K562 (cell line): ENCODE data around the gene KIF6. TPM values are rescaled to one million over a fixed set of nuclear protein-coding genes. Genes with fewer than 3 reads are reported as not detected.

ENCODE experiments used
- ATAC-seq: fragments of 200-7000 bp; cut with Tn5 transposase; 3 replicates; pipeline ENCODE4 v1.9.1; 2020; ENCODE audit warnings: moderate library complexity
- BruUV-seq: library from RNA; stranded (reverse); fragments of 400-500 nt; replicated peaks from 2 replicates; lab custom pipeline; 2021; lab: Mats Ljungman, UMichigan
- CTCF ChIA-PET: fragments of 300-600 bp; formaldehyde crosslinking; extraction: SDS; loops from one replicate; lab custom pipeline; 2021; ENCODE audit warnings: low intra/inter-chr PET ratio; lab: Yijun Ruan, JAX
- POLR2A ChIA-PET: fragments of 300-600, 350-650 bp; sonication (Branson Sonifier 250); formaldehyde crosslinking; extraction: SDS; loops from one replicate; lab custom pipeline; 2021; ENCODE audit warnings: antibody characterized with exemption, inconsistent platforms; lab: Yijun Ruan, JAX
- DNase-seq, 4 experiments: peaks; one replicate each; pipeline versions ENCODE4 v3.0.0 to v3.0.0-alpha.2; 2011 to 2018; ENCODE audit warnings: low spot score in 3 of 4, mixed read lengths in 3 of 4; ENCODE audit errors: extremely low read depth in 1 of 4
- FAIRE-seq: peaks from 2 replicates; lab custom pipeline; 2011; peaks lifted over from hg19 to GRCh38; lab: Jason Lieb, UNC
- H2AFZ ChIP-seq: 2 replicates; pipeline ENCODE4 v1.6.0; 2011; ENCODE audit warnings: low read depth, low read length, control low read depth, inconsistent platforms
- H3K27ac ChIP-seq: fragments of 200-600 bp; 3 replicates; pipeline ENCODE4 v1.8.0; 2011; ENCODE audit warnings: low read depth, mild to moderate bottlenecking, control low read depth, inconsistent platforms, low read length, moderate library complexity, mixed read lengths; ENCODE audit errors: extremely low read depth
- H3K27me3 ChIP-seq, 2 experiments: fragments of 300-600 bp in 1 of 2; 2 replicates in 1 of 2; 3 replicates in 1 of 2; pipeline versions ENCODE4 v1.6.0 to v1.8.0; 2011; ENCODE audit warnings: inconsistent platforms in 2 of 2, low read length in 2 of 2, mild to moderate bottlenecking in 1 of 2, mixed read lengths in 1 of 2, moderate library complexity in 1 of 2; ENCODE audit not compliant: control insufficient read depth in 2 of 2, insufficient read depth in 2 of 2
- H3K36me3 ChIP-seq: fragments of 300-600 bp; 3 replicates; pipeline ENCODE4 v1.8.0; 2011; ENCODE audit warnings: mild to moderate bottlenecking, low read length, inconsistent platforms; ENCODE audit not compliant: control insufficient read depth, insufficient read depth
- H3K4me1 ChIP-seq, 2 experiments: fragments of 200-600 bp in 1 of 2; replicated peaks in 1 of 2; 2 replicates in 1 of 2; 3 replicates in 1 of 2; pipeline versions ENCODE4 v1.5.1 to v1.8.0; 2011; ENCODE audit warnings: inconsistent platforms in 2 of 2, low read length in 2 of 2, mild to moderate bottlenecking in 1 of 2, mixed read lengths in 1 of 2, moderate library complexity in 1 of 2; ENCODE audit not compliant: control insufficient read depth in 2 of 2, insufficient read depth in 2 of 2
- H3K4me2 ChIP-seq: 2 replicates; pipeline ENCODE4 v1.6.1; 2011; ENCODE audit warnings: low read length, control low read depth, inconsistent platforms, mixed read lengths; ENCODE audit not compliant: insufficient read depth
- H3K4me3 ChIP-seq: fragments of 200-600 bp; sonication (generic), shearing (Covaris generic); 2 replicates; pipeline ENCODE4 v1.5.1; 2016; ENCODE audit warnings: control low read depth, inconsistent platforms
- H3K79me2 ChIP-seq: fragments of 200-600 bp; 3 replicates; pipeline ENCODE4 v1.8.0; 2011; ENCODE audit warnings: low read length, inconsistent platforms; ENCODE audit not compliant: control insufficient read depth, insufficient read depth
- H3K9ac ChIP-seq, 2 experiments: 2 replicates each; pipeline versions ENCODE4 v1.6.0 to v1.6.1; 2011; ENCODE audit warnings: low read depth in 2 of 2, low read length in 2 of 2, control low read depth in 1 of 2, inconsistent platforms in 1 of 2, mild to moderate bottlenecking in 1 of 2, mixed read lengths in 1 of 2; ENCODE audit not compliant: insufficient read depth in 1 of 2
- H3K9me1 ChIP-seq: one replicate; pipeline ENCODE4 v1.6.0; 2011; ENCODE audit warnings: inconsistent platforms, mild to moderate bottlenecking, low read length, moderate library complexity; ENCODE audit not compliant: control insufficient read depth, insufficient read depth
- H3K9me3 ChIP-seq: replicated peaks from 2 replicates; pipeline ENCODE4 v1.5.1; 2011; ENCODE audit warnings: low read depth, low read length, inconsistent platforms; ENCODE audit not compliant: control insufficient read depth, insufficient read depth
- H4K20me1 ChIP-seq: replicated peaks from 2 replicates; pipeline ENCODE4 v1.6.1; 2011; ENCODE audit warnings: low read length, inconsistent platforms, mixed read lengths; ENCODE audit not compliant: control insufficient read depth, insufficient read depth
- CEBPG ChIP-seq, 3 experiments: fragments of 200-800 bp in 1 of 3; sonication (Bioruptor generic) in 1 of 3; sonication (generic) in 1 of 3; formaldehyde crosslinking in 1 of 3; IDR thresholded peaks in 2 of 3; conservative IDR thresholded peaks in 1 of 3; 2 replicates each; pipeline versions ENCODE4 v1.6.1 to v1.8.0; 2016 to 2022; ENCODE audit warnings: missing compliant biosample characterization in 2 of 3, missing genetic modification characterization in 2 of 3, mild to moderate bottlenecking in 1 of 3, missing genetic modification reagents in 1 of 3
- HDAC2 ChIP-seq: fragments of 450-650 bp; IDR thresholded peaks from 2 replicates; pipeline ENCODE4 v1.6.1; 2016; ENCODE audit warnings: mild to moderate bottlenecking
- MAFK ChIP-seq: IDR thresholded peaks from 2 replicates; pipeline ENCODE4 v1.6.1; 2011; ENCODE audit warnings: low read length, improper control_type of control experiment
- POLR3A ChIP-seq: IDR thresholded peaks from 2 replicates; pipeline ENCODE4 v1.6.1; 2011; ENCODE audit warnings: borderline replicate concordance, mild to moderate bottlenecking, moderate library complexity; ENCODE audit not compliant: insufficient read length, insufficient read depth; ENCODE audit errors: extremely low read depth
- SOX6 ChIP-seq: fragments of 450-650 bp; IDR thresholded peaks from 2 replicates; pipeline ENCODE4 v1.6.1; 2014; ENCODE audit warnings: mild to moderate bottlenecking
- SRSF1 ChIP-seq: fragments of 200-400 bp; formaldehyde crosslinking; IDR thresholded peaks from 2 replicates; pipeline ENCODE4 v1.6.1; 2017; ENCODE audit warnings: mild to moderate bottlenecking, low read depth, low read length, moderate library complexity
- ZNF444 ChIP-seq: fragments of 250-450 bp; sonication (Bioruptor Pico); IDR thresholded peaks from 2 replicates; pipeline ENCODE4 v1.4.0; 2020; ENCODE audit warnings: mild to moderate bottlenecking, moderate library complexity
- WGBS: fragments of 100-300 bp; shearing (Covaris generic); methylation state at CpG from one replicate; pipeline ENCODE4 v1.1.6; 2016; ENCODE audit warnings: low coverage, mixed read lengths; ENCODE audit not compliant: insufficient coverage; ENCODE audit errors: missing lambda C conversion rate; 5-methylcytosine and 5-hydroxymethylcytosine counted together
- in situ Hi-C: fragments of 300-500 bp; cut with MboI; formaldehyde crosslinking; loops from 4 replicates; pipeline ENCODE4 v1.15.0; 2018; ENCODE audit warnings: inconsistent platforms, mixed read lengths
- intact Hi-C: fragments of 100-400 bp; cut with micrococcal nuclease; formaldehyde crosslinking; loops from 2 replicates; pipeline ENCODE4 v1.14.2; 2022
- polyA plus RNA-seq, 8 experiments: library from polyadenylated mRNA; depleted of rRNA in 4 of 8; stranded (reverse) in 5 of 8; unstranded in 3 of 8; fragments of >200 nt; fragmentation: Nextera tagmentation in 2 of 8; fragmentation: Illumina TruSeq in 1 of 8; extraction: Ambion mirVana in 2 of 8; extraction: Trizol in 1 of 8; gene quantifications; 2 replicates each; pipeline versions ENCODE4 v1.2.1 to v1.2.3, GENCODE V29; 2011 to 2014; ENCODE audit warnings: inconsistent platforms in 1 of 8, missing spikeins in 1 of 8
- total RNA-seq, 7 experiments: library from RNA; depleted of rRNA in 6 of 7; stranded (reverse); fragments of >200 nt in 6 of 7; fragmentation: Illumina TruSeq in 2 of 7; extraction: Trizol in 2 of 7; gene quantifications; 2 replicates each; pipeline versions ENCODE4 v1.2.1 to v1.2.3, GENCODE V29; 2011 to 2021; ENCODE audit warnings: low replicate concordance in 1 of 7

KIF6 gene
- total and polyA plus RNA-seq, 9 of the 15 experiments (the other 6 are each of a cell fraction or from before 2014, with no cell fraction given) = not detected

DNA sequence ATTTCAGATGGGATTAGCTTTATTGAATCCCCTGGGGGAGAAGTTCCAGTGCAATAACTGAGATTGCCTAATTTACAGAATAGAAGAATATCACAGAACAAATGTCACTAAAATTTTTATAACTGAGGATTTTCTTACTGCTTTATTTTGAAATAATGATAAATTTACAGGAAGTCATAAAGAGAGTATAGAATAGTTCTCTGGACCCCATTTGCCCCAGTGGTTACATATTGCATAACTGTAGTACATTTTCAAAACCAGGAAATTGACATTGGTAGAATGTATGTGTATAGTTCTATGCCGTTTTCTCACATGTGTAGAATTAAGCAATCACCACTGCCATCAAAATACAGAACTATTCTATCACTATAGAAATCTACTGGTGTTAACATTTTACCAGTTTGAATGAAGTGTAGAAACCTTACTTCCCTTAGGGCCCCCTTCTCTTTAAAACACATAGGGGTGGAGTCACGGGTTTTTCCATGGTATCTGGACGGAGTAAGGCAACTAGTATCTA, 18.3 kb downstream of the KIF6 start:
- ChIA-PET CTCF (no interaction called here), POLR2A (no interaction called here)
- Histone ChIP-seq H2AFZ (no peak overlapping the region), H3K79me2 (no peaks in the 10 kb centered on the region), H3K9ac (no peak overlapping the region), H3K4me3 (no peak overlapping the region), H3K4me2 (no peak overlapping the region), H3K9me3 (no peaks in the 10 kb centered on the region), H3K9me1 (no peaks in the 10 kb centered on the region), H4K20me1 (no peaks in the 10 kb centered on the region), H3K27me3 (peaks cover 0 to 4% of the 10 kb centered on the region in 2 experiments; a peak in 1 of 5 replicates), H3K36me3 (no peaks in the 10 kb centered on the region), H3K27ac (no peak overlapping the region), H3K4me1 (no peaks in the 10 kb centered on the region)
- ATAC-seq (no peak), DNase-seq (no peak), FAIRE-seq (no peak)
- no peak for TF ChIP-seq HDAC2
- no peak for TF ChIP-seq MAFK
- no peak for TF ChIP-seq CEBPG (CRISPR knock-in tag; IDR thresholded peaks at IDR 0.05)
- TF ChIP-seq CEBPG (tag; conservative IDR thresholded peaks at IDR 0.05 in 1 of 2, IDR thresholded peaks at IDR 0.05 in 1 of 2) = peak; percentile 21 to 48; a peak in 1 of 4 replicates
- TF ChIP-seq ZNF444 (CRISPR knock-in tag) = no peak
- TF ChIP-seq SRSF1 = no peak
- TF ChIP-seq SOX6 = no peak
- no peak for TF ChIP-seq POLR3A
- BruUV-seq = no TSS peak
- in situ Hi-C loops (no loop called here), intact Hi-C loops (no loop called here)
- 0% methylated on average over 3 of the region's 3 CpGs for WGBS
